Glomerular endothelial cell (primary cell): ENCODE results near the gene ATP11A. TPM values are rescaled to one million over a fixed set of nuclear protein-coding genes. Genes with fewer than 3 reads are reported as not detected.
"Not testable (repeated sequence)": the region's sequence is repeated elsewhere in the genome, so short reads cannot be mapped to it uniquely, and the experiment has no call there.

Source experiments
- DNase-seq: peaks from one replicate; pipeline ENCODE4 v3.0.0-alpha.2; 2011; ENCODE audit warnings: low read depth, low spot score; ENCODE audit errors: extremely low read depth
- total RNA-seq: library from RNA; depleted of rRNA; stranded (reverse); fragments of >200 nt; gene quantifications from 2 replicates; pipeline ENCODE4 v1.2.3, GENCODE V29; 2015

ATP11A gene
- total RNA-seq, 1 donor from 2014 or later, result 62.1 TPM

DNA sequence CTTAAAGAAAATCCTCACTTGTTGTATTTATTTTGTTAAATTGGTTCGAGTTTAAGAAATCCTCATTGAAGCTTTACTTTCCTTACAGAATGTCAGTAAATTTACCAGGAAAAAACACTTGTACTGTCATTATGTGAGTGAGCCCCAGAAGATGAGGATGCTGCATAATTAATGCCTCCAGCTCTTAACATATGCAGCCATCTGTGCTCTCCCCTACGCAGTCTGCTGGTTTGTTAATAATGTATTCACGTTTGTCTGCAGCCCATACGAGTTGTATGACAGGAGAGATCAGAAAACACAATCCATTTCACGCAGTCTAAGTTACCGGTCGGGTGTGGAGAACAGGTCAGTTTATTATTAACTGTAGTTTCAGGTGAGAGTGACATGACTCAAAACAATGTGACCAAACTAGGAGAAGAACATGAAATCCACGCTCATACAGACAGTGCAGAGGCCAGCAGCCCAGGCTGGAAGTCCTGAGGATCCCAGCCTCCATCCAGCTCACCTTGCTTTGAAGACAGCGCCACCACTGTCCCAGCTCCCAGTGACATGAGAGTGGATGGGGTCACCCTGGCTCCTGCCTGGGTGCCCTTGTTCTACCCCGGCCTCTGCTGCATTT, 19.8 kb upstream of the ATP11A start:
- DNase-seq, result no peak

DNA sequence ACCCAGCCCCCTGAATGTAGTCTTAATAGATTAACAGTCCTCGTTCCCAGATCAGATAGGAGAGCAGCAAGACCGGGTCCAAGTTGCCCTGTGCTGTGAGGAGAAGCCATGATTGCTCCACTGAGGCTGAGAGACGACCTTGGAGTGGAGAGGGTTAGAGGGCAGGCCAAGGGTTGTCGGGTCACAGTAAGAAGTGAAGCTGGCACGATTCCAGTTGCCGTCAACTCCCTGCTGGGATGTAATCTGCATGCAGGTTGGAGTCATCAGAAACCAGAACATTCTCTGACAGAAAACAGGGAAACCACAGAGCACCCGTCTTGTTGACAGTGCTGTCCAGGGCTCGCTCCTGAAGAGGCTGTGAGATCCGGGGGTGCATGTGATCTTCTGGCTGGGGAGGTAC, 19.0 kb upstream of the ATP11A start:
- no peak for DNase-seq

DNA sequence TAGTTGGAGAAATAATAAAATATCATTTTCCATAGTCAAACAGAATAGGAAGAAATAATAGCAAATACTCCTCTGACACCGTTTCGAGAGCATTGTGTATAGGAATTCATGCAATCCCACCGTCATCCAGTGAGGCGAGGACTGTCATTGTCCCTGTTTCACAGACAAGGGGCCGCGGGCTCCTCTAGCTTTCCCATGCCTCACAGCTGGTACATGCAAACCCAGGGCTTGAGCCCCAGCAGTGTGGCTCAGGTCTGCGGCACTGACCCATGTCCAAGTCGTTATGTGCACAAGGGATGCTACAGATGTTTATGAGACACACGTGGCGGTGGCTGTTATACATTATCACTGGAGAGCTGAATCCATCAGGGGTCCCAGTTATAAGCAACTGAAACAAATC, 18.5 kb upstream of the ATP11A start:
- DNase-seq, result no peak

- DNase-seq, result no peak
These were observed 17.1 kb upstream of the ATP11A start for GRCh38 chr13:112672651-112673284.

- no peak for DNase-seq
These were observed 15.1 kb upstream of the ATP11A start for GRCh38 chr13:112674412-112675365.

DNA sequence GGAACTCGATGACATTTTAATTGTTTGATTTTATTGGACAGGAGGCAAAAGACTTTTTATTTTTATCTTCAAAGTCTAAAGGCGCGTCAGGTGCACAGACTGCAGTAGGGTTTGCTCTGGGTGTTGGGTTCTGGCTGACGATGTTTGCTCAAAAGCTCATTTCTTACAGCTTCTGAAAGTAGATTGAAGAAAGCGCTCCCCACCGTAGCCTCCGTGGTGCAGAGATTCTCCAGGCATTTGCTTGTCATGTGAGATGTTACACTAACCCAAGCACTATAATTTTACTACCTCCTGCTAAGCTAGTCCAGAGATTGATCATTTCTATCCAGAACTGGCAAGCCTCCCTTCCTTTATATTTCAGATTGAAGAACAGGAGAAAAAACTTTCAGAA, 14.5 kb upstream of the ATP11A start:
- DNase-seq, result no peak

DNA sequence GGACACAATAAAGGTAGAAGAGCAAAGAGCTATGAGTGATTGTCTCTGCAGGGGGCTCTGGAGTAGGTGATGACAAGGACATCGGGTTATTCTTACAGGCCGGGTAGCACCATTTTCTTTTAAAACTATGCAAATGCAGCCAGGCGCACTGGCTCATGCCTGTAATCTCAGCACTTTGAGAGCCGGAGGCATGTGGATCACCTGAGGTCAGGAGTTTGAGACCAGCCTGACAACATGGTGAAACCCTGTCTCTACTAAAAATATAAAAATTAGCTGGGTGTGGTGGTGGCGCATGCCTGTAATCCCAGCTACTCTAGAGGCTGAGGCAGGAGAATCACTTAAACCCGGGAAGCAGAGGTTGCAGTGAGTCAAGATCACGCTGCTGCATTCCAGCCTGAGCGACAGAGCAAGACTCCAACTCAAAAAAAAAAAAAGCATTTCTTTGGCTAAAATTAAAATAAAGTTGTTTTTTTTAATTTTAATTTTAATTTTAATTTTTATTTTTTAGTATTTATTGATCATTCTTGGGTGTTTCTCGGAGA, 12.3 kb upstream of the ATP11A start:
- not testable (repeated sequence) for DNase-seq

GRCh38 chr13:112679381-112679780, 10.5 kb upstream of the ATP11A start:
- DNase-seq, result no peak

- no peak for DNase-seq
These were observed 9.7 kb upstream of the ATP11A start for GRCh38 chr13:112679932-112680677.

DNA sequence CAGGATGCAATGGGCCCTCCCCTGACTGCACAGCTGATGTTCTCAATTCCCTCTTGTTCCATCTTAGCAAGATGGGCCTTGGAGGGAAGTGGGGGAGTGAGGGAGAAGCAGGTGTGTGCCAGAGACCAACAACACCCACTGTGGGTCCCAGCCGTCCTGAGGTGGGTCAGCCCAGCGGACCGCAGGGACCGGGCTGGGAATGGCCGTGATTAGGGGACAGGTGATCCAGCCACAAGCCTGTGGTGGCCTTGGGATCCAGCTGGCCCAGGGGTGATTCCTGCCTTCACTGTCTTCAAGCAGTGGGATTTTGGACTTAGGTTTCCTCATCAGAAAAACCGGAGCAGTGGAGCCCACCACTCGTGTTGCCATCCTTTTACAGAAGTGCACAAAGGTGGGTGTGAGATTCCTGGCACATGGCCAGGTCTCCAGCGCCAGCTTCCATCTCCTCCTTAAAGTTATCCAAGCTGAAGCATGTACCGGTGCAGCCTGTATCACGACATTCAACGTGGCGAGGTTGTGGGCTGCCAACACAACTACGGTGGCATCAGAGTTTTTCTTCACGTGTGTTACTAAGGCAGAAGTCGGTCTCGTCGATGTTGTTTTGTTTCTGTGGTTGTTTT, 9.0 kb upstream of the ATP11A start:
- DNase-seq, result no peak

- DNase-seq, result no peak
These were observed 6.3 kb upstream of the ATP11A start for GRCh38 chr13:112683581-112683980.

DNA sequence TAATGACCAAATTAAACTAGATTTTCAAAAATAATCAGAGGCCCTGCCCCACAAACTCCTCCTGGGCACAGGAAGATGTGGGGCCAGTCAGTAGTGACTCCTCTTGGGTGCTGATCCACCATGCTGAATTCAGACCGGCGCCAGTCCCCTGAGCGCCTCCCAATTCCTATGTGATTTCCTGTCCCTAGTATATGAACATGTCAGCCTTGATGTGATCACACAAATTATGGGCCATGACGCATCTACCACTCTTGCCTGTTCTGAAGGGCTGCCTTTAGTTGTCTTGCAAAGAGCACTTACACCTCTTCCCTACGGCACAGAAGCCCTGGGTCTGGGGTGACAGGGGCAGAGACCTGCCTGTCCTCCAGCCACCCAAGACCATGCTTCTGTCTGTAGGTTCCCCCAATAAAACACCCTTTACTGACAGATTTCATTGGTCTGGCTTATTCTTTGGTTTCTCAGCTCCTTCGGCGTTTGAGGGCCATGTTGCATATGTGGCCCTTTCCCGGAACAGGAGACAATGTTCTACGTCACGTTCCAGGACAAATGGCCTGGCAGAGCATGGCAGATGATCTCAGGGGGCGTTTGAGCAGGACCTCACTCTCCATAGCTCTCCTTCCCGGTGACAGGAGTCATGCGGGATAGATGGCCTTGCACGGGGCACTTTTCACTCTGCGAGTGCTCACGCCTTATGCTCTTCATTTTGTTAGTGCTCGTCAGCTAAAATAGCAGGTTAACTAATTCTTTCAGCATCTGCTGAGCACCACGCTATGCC, 5.6 kb upstream of the ATP11A start:
- DNase-seq, result no peak

- not testable (repeated sequence) for DNase-seq
These were observed 4.5 kb upstream of the ATP11A start for GRCh38 chr13:112685189-112685805.

DNA sequence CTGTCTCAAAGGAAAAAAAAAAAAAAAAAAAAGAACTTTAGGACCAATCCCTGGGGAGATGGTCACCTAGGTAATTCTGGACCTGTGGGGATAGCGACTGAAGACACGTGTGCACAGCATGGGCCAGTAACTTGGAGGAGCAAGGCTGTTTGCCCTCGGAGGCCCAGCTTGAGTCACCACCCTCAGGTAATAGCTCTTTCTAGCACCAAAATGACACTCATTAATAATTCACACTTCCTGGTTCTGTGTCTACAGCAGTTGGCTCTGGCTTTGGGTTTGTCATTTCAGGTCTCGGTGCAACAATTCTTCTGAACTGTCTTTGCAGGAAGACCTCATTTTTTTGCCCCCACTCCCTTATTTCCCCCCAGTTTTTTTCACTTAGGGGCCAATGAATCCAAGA, 3.9 kb upstream of the ATP11A start:
- DNase-seq, result no peak

DNA sequence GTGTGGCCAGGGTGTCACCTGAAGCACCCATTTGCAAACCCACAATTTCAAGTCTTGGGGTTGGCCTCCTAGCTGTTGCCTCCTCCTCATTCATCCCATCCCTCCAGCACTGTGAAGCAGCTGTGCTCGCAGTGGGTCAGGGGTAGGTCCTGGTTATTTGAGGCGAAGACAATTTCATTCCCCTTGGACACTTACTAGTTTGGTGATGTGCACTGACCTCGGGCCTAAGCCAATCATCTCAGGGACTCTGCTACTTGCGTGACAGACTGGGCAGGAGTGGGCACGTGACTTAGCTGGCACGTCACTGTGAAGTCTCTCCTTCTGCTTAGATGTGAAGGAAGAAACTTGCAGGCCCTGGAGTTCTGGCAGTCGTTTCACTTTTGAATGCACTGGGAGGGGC, 3.5 kb upstream of the ATP11A start:
- DNase-seq, result no peak

GRCh38 chr13:112686987-112687386, 2.9 kb upstream of the ATP11A start:
- no peak for DNase-seq

DNA sequence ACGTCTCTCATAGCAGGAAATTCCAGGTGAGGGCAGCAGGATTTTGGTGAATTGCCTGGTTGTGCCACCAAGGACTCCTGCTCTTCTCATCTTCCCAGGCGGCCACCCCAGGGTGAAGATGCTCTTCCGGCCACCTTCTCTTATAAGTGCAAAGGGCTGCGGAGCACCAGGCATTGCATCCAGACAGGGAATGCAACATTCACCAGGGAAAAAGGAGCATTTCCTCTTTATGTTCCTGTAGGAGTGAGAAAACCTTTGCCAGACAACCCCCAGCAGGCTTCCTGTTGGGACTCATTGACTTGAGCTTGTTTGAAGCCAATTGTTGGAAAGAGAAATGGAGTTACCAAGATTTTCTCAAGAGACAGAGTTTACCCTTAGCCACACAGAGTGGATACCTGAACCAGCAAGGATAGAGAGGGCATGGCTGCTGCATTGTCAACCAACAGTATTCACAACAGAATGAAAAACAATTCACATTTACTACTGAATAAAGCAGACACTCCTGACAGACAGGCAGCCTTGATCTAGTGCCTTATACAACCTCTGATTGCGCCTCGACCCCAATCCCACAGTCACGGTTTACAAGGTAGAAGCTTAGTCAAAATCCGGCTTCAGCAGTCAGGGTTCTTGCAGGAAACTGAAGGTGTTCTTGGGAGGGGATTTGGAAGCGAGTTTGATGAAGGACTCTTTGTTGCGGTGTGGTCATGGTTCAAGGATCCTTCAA, 1.8 kb upstream of the ATP11A start:
- DNase-seq, result no peak

DNA sequence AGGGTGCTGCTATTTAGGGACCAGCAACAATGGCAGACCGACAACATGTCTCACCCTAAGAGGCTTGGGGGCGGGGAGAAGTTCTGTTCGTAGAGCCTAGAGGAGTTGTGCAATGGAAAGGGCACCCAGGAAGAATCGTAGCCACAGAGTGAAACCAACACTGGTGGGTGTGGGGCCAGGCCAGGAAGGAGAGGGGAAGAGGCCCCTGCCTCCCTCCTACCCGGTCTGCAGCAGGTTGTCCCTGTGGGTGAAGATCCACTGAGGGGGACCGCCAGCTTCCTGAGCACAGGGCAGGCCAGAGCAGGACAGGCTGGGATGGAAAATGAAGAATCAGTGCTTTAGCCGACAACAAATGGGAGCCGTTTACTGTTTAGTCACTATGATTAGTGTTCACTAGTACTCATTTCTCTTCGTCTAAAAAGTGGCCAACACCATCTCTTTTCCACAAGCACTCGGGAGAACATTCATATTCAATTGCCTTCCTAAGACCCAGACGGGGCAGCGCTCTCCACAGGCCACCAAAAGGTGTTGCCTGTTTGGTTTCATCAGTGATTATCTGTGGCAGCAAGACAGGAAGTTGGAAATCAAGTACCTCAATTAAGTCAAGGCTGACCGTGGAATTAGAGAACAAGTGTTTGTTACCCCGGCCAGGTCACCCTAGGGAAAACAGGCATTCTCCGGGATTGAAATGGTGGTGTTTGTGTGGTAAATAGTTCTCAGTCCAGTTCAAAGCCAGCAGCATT, 1.1 kb upstream of the ATP11A start:
- DNase-seq, result no peak
